ENCODE results near the gene SLC24A2. TPM values are rescaled to one million over a fixed set of nuclear protein-coding genes. Genes with fewer than 3 reads are reported as not detected.

SLC24A2 gene
- total and polyA plus RNA-seq, 10 donors = 0.03 TPM; not detected in 9

DNA sequence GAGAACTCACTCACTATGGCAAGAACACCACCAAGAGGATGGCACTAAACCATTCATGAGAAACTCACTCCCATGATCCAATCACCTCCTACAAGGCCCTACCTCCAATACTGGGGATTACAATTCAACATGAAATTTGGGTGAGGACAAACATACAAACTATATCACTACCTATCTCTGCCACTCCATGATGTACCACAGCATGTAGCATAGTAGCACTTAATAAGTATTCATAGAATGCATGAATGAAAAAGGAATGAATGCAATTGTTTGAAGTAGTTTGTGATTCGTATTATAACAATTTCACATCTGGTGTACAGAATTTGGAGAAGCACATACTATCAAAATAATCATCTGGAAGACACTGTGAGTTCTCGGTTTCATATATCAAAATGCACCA lies 27.9 kb upstream of the SLC24A2 start:
- WGBS, 5 donors = 68 to 94% (median 81%) methylated on average over 2 of the region's 2 CpGs
- intact Hi-C loops (cut with DNase I; ENCODE audit: low total_unique reads) = no loop called here
- H3K36me3 ChIP-seq = no peaks in the 10 kb centered on the region
- DNase-seq = no peak
- no peaks in the 10 kb centered on the region for H3K27me3 ChIP-seq (replicated peaks in 1 of 7)
- H3K4me1 ChIP-seq = no peaks in the 10 kb centered on the region
- peaks cover 0 to 37% (median 27%) of the 10 kb centered on the region in 8 donors for H3K9me3 ChIP-seq
- TF ChIP-seq, protein P1, sequence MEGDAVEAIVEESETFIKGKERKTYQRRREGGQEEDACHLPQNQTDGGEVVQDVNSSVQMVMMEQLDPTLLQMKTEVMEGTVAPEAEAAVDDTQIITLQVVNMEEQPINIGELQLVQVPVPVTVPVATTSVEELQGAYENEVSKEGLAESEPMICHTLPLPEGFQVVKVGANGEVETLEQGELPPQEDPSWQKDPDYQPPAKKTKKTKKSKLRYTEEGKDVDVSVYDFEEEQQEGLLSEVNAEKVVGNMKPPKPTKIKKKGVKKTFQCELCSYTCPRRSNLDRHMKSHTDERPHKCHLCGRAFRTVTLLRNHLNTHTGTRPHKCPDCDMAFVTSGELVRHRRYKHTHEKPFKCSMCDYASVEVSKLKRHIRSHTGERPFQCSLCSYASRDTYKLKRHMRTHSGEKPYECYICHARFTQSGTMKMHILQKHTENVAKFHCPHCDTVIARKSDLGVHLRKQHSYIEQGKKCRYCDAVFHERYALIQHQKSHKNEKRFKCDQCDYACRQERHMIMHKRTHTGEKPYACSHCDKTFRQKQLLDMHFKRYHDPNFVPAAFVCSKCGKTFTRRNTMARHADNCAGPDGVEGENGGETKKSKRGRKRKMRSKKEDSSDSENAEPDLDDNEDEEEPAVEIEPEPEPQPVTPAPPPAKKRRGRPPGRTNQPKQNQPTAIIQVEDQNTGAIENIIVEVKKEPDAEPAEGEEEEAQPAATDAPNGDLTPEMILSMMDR (IDR thresholded peaks at IDR 0.05 in 8 of 11, conservative IDR thresholded peaks at IDR 0.05 in 3 of 11) = no peak
- TF ChIP-seq POLR2AphosphoS5 (IDR thresholded peaks at IDR 0.05) (no peak), POLR2A (IDR thresholded peaks at IDR 0.05) (no peak)
- H3K27ac ChIP-seq = no peak overlapping the region
- no peak overlapping the region for H3K4me3 ChIP-seq

DNA sequence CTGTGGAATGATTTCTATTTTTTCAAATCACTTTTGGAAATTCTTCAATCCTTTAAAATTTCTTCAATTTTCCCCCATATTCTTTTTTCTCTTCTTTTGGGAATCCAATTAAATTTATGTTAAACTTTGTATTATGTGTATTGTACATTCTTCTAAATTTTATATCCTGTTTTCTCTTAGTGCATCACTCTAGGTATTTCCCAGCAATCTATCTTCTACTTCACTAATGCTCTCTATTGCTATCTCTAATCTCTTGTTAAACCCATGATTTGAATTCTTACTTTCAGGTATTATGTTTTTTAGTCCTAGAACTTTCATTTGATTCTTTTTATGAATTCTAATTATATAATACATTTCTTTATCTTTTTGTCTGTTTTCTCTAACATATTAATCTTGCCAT lies 23.4 kb upstream of the SLC24A2 start:
- DNase-seq = no peak

DNA sequence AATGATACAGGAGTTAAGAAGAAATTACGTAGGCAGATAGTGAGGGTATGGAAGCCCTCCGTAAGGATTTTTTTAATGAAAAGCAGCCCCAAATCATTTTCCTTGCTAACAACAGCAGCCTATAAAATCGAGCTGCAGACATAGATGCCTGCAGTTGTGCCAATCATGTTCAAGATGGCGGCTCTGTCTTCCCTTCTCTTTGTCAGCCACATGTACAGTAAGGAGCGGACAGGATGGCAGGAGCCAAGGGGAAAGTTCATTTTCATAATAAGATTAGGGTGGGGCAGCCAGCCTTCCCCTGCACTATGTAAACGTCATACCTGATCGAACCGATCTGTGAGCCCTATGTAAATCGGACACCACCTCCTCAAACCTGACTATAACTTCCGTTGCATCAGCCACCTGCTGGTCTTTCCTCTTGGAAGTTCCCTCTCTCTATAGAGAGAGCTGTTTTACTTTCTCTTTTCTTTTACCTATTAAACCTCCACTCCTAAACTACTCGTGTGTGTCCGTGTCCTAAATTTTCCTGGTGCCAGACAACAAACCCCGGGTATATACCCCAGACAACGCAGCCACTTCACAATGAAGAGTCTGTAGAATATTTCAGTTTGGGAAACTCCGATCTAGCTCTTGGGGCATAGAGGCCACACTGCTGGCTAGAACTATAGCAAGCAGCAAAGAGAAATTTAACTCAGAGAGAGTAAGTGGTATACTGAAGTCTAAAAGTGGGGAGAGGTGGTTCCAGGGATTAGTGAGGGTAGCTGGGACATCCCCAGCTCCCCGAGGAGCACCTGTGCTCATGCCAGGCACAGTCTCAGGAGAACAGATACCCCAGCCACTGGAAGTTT lies 20.8 kb upstream of the SLC24A2 start:
- intact Hi-C loops (cut with DNase I; ENCODE audit: low total_unique reads) = no loop called here
- H3K27ac ChIP-seq = no peak overlapping the region
- H3K4me3 ChIP-seq = no peak overlapping the region
- no peak for DNase-seq
- peaks cover 0 to 14% (median 9%) of the 10 kb centered on the region in 8 donors for H3K9me3 ChIP-seq
- TF ChIP-seq POLR2AphosphoS5 (IDR thresholded peaks at IDR 0.05) (no peak), POLR2A (IDR thresholded peaks at IDR 0.05) (no peak)
- TF ChIP-seq, protein P1 (IDR thresholded peaks at IDR 0.05 in 8 of 11, conservative IDR thresholded peaks at IDR 0.05 in 3 of 11) = no peak
- no peaks in the 10 kb centered on the region for H3K4me1 ChIP-seq
- no peaks in the 10 kb centered on the region for H3K27me3 ChIP-seq (replicated peaks in 1 of 7)
- H3K36me3 ChIP-seq = no peaks in the 10 kb centered on the region
- WGBS, 5 donors = 86 to 94% (median 89%) methylated on average over 16 of the region's 16 CpGs

More for the DNA sequence above, 23.4 kb upstream of the SLC24A2 start:
- no peaks in the 10 kb centered on the region for H3K4me1 ChIP-seq
- H3K9me3 ChIP-seq = peaks cover 0 to 29% (median 20%) of the 10 kb centered on the region in 8 donors
- TF ChIP-seq POLR2A (IDR thresholded peaks at IDR 0.05) = no peak
- intact Hi-C loops (cut with DNase I; ENCODE audit: low total_unique reads) = no loop called here
- H3K4me3 ChIP-seq = no peak overlapping the region
- no peak overlapping the region for H3K27ac ChIP-seq
- no peaks in the 10 kb centered on the region for H3K36me3 ChIP-seq
- no peaks in the 10 kb centered on the region for H3K27me3 ChIP-seq (replicated peaks in 1 of 7)

- H3K4me3 ChIP-seq = no peak overlapping the region
- WGBS, 5 donors = 31 to 38% (median 37%) methylated on average over 4 of the region's 4 CpGs
- no peaks in the 10 kb centered on the region for H3K4me1 ChIP-seq
- peaks cover 0 to 7% (median 2%) of the 10 kb centered on the region in 8 donors for H3K9me3 ChIP-seq
- H3K36me3 ChIP-seq = no peaks in the 10 kb centered on the region
- no peaks in the 10 kb centered on the region for H3K27me3 ChIP-seq (replicated peaks in 1 of 7)
- TF ChIP-seq POLR2A (IDR thresholded peaks at IDR 0.05) = no peak
- TF ChIP-seq, protein P1 (IDR thresholded peaks at IDR 0.05 in 8 of 11, conservative IDR thresholded peaks at IDR 0.05 in 3 of 11) = no peak
- TF ChIP-seq POLR2AphosphoS5 (IDR thresholded peaks at IDR 0.05) = no peak
- no peak for DNase-seq
- H3K27ac ChIP-seq = no peak overlapping the region
- intact Hi-C loops (cut with DNase I; ENCODE audit: low total_unique reads) = no loop called here
These were observed 18.5 kb upstream of the SLC24A2 start for GRCh38 chr9:19807182-19807892.
